C4-2B (cell line): ENCODE measurements around the gene CAMK1D.
A peak's percentile ranks its signal among the peaks of the same experiment; 100 is the strongest.

Source experiments
- H3K27ac ChIP-seq: fragments of 450-650 bp; 2 replicates; pipeline ENCODE4 v1.5.1; 2017
- CTCF ChIP-seq: fragments of 450-650 bp; conservative IDR thresholded peaks from 2 replicates; pipeline ENCODE4 v1.5.1; 2017; ENCODE audit warnings: mild to moderate bottlenecking
- ZFX ChIP-seq: fragments of 450-650 bp; IDR thresholded peaks from 2 replicates; pipeline ENCODE4 v1.6.1; 2017

CAMK1D gene

GRCh38 chr10:12689893-12690292 lies 340.5 kb downstream of the CAMK1D start:
- TF ChIP-seq ZFX (no peak), CTCF (no peak)
- H3K27ac ChIP-seq: peak overlapping the region; percentile 35

DNA sequence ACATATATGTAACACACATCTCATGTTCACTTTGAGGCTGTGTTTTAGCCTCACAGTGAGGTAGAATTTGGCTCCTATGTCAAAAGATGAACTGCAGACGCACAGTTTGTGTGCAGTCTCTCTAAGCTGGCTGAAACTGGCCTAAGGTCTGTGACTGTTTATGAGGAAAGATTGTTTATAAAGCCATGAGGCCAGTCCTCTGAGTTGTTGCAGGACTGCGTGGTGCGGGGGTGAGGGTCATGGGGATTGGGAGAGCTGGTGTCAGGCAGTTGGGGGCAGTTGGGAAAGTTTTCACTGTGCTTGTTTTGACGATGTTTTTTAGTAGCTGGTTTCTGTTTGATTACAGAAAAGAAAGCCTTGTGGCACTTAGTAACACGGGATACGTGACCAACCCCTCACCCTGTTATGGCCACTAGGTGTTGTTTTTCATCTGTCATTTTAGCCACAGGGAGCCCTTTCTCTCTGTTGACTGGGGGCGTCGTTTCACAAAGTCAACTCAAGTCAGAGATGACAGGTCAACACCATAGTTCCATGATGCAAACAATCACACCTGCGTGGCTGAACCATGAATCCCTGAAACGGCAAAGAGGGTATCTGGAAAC lies 341.3 kb downstream of the CAMK1D start:
- peak overlapping the region; percentile 35 for H3K27ac ChIP-seq
- no peak for TF ChIP-seq CTCF
- no peak for TF ChIP-seq ZFX

- no peak overlapping the region for H3K27ac ChIP-seq
- TF ChIP-seq CTCF (no peak), ZFX (no peak)
These were observed 342.2 kb downstream of the CAMK1D start for GRCh38 chr10:12691596-12691995.

- TF ChIP-seq CTCF (no peak), ZFX (no peak)
- no peak overlapping the region for H3K27ac ChIP-seq
These were observed 348.4 kb downstream of the CAMK1D start for GRCh38 chr10:12697764-12698163.

DNA sequence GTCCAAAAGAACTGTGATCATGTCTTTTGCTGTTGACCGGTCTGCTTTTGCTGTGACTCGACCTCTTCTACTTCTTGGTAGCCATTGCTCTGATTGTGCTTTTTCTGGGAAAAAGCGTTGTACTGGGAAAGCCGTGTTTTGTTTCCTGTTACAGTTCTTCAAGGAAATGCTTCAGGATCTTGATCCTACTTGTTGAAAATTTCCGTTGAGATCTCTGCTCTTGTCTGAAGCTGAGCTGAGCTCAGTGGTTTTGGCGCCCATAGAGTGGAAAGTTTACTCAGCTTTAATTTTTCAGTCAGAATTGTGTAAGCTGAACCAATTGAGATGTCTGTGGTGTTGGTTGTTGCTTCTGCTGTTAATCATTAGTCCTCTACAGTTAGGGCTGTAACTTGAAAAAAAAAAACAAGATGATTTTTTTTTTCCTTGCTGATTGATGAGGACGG lies 349.9 kb downstream of the CAMK1D start:
- TF ChIP-seq ZFX (no peak), CTCF (no peak)
- no peak overlapping the region for H3K27ac ChIP-seq

DNA sequence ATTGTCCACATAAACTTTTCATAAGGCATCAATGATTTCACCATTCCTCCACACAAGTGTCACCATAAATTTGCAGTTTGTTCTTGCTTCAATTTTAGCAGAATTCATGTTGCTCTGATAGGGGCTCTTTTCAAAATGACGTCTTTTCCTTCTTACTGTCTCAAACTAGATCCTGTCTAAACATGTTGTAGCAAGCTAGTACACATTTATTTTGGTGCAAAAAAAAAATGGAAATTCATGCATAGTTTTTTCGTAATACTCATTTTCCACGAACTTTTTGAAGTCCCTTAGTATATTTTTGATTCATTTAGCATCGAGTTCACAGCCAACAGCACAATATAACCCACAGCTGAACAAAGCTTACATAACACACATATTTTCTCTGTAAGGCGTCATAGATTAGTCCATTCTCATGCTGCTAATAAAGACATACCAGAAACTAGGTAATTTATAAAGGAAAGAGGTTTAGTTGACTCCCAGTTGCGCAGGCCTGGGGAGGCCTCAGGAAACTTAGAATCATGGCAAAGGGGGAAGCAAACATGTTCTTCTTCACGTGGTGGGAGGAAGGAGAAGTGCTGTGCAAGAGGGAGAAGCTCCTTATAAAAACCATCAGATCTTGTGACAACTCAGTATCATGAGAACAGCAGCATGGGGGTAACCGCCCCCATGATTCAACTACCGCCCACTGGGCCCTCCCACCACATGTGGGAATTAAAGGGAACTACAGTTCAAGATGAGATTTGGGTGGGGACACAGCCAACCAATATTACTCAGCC lies 350.6 kb downstream of the CAMK1D start:
- H3K27ac ChIP-seq: no peak overlapping the region
- no peak for TF ChIP-seq CTCF
- no peak for TF ChIP-seq ZFX

- no peak overlapping the region for H3K27ac ChIP-seq
- TF ChIP-seq ZFX (no peak), CTCF (no peak)
These were observed 351.2 kb downstream of the CAMK1D start for GRCh38 chr10:12700557-12700874.
